Right lobe of liver (tissue), 4 donors: ENCODE measurements around the gene NXNL2.
A peak's percentile ranks its signal among the peaks of the same experiment; 100 is the strongest.

Source experiments
- POLR2A ChIP-seq: fragments of 450-650 bp; IDR thresholded peaks from one replicate; pipeline ENCODE4 v1.6.1; 2017; ENCODE audit warnings: antibody characterized with exemption, mild to moderate bottlenecking
- TF ChIP-seq, protein P1 (sequence below), 4 donors: fragments of 200-600 bp in 3 of 4; fragments of 450-650 bp in 1 of 4; IDR thresholded peaks; one replicate each; pipeline versions ENCODE4 v1.5.1 to v1.8.0; 2016 to 2022; ENCODE audit warnings: antibody characterized with exemption in 4 of 4, mild to moderate bottlenecking in 2 of 4
- donor health status: DM: no; HTN: no; CAD: no.
- donor health status: DM: no; HTN: no; CAD: no.
- donor health status: DM: no; HTN: yes; CAD: no.

DNA sequence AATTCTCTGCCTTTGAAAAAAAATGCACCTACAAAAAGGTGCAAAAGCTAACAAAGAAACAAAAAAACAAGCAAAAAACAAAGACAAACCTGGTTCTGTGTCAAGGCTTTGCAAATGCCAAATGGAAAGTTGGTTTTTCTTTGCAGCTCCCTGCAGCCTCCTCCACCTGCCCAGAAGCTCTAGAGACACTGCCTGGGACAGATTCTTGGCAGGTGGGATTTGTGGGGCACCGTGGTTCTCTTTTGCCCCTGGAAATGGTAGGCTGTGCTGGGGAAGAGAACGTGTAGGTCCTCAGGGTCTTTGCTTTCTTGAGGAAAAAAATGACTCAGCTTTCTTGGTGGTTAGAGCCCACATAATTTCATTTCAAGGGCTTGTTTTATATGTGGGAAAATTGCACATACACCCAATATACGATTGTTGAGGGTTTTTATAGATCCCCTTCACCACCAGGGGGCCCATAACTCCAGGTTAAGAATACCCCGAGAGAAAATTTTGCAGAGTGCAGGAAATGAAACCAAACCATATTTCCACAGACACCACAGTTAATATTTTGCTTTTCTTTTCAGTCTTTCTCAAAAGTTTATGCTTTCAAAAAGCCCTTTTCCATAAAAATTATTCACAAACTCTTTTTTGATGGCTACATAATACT, 58.7 kb downstream of the NXNL2 start:
- TF ChIP-seq, protein P1, sequence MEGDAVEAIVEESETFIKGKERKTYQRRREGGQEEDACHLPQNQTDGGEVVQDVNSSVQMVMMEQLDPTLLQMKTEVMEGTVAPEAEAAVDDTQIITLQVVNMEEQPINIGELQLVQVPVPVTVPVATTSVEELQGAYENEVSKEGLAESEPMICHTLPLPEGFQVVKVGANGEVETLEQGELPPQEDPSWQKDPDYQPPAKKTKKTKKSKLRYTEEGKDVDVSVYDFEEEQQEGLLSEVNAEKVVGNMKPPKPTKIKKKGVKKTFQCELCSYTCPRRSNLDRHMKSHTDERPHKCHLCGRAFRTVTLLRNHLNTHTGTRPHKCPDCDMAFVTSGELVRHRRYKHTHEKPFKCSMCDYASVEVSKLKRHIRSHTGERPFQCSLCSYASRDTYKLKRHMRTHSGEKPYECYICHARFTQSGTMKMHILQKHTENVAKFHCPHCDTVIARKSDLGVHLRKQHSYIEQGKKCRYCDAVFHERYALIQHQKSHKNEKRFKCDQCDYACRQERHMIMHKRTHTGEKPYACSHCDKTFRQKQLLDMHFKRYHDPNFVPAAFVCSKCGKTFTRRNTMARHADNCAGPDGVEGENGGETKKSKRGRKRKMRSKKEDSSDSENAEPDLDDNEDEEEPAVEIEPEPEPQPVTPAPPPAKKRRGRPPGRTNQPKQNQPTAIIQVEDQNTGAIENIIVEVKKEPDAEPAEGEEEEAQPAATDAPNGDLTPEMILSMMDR (IDR thresholded peaks at IDR 0.05): peak; percentile 59 to 78 (median 68)
- TF ChIP-seq POLR2A: no peak
